GM23338 (cell line): Measurements from ENCODE around the gene AEN. TPM values are rescaled to one million over a fixed set of nuclear protein-coding genes. Genes with fewer than 3 reads are reported as not detected.

Experiments used
- ATAC-seq: fragments of 200-7000 bp; cut with Tn5 transposase; 3 replicates; pipeline ENCODE4 v1.9.1; 2020
- DNase-seq: peaks from one replicate; pipeline ENCODE4 v3.0.0-alpha.2; 2015; ENCODE audit warnings: low spot score
- H2AFZ ChIP-seq: fragments of 200-600 bp; sonication (generic); 2 replicates; pipeline ENCODE4 v1.8.0; 2016; ENCODE audit warnings: antibody characterized with exemption, mild to moderate bottlenecking, moderate library complexity
- H3F3A ChIP-seq: fragments of 200-600 bp; sonication (generic); replicated peaks from 2 replicates; pipeline ENCODE4 v1.8.0; 2017; ENCODE audit warnings: antibody characterized with exemption, mixed run types, low read depth
- H3K27ac ChIP-seq: fragments of 200-600 bp; sonication (generic); 2 replicates; pipeline ENCODE4 v1.6.1; 2016; ENCODE audit warnings: low read depth
- H3K27me3 ChIP-seq: fragments of 200-600 bp; sonication (generic); 2 replicates; pipeline ENCODE4 v1.8.0; 2016; ENCODE audit warnings: mild to moderate bottlenecking, mixed run types, moderate library complexity; ENCODE audit not compliant: insufficient read depth
- H3K36me3 ChIP-seq: fragments of 200-600 bp; sonication (generic); 2 replicates; pipeline ENCODE4 v1.8.0; 2016; ENCODE audit warnings: mild to moderate bottlenecking; ENCODE audit not compliant: insufficient read depth
- H3K4me1 ChIP-seq: fragments of 200-600 bp; sonication (generic); 2 replicates; pipeline ENCODE4 v1.8.0; 2016; ENCODE audit warnings: mild to moderate bottlenecking, moderate library complexity; ENCODE audit not compliant: insufficient read depth
- H3K4me2 ChIP-seq: fragments of 200-600 bp; sonication (generic); 2 replicates; pipeline ENCODE4 v1.7.1; 2017; ENCODE audit warnings: mixed run types
- H3K4me3 ChIP-seq: fragments of 200-600 bp; sonication (generic); 2 replicates; pipeline ENCODE4 v1.6.1; 2016; ENCODE audit warnings: mixed run types
- H3K79me2 ChIP-seq: fragments of 200-600 bp; sonication (generic); replicated peaks from 2 replicates; pipeline ENCODE4 v1.8.0; 2017; ENCODE audit warnings: mild to moderate bottlenecking; ENCODE audit not compliant: insufficient read depth
- H3K9me2 ChIP-seq: fragments of 200-600 bp; sonication (generic); 2 replicates; pipeline ENCODE4 v1.8.0; 2017; ENCODE audit not compliant: insufficient read depth
- H4K20me1 ChIP-seq: fragments of 200-600 bp; sonication (generic); replicated peaks from 2 replicates; pipeline ENCODE4 v1.8.0; 2017; ENCODE audit warnings: mild to moderate bottlenecking; ENCODE audit not compliant: insufficient read depth
- H3K27ac Mint-ChIP-seq: 2 replicates; pipeline ENCODE4 v1.8.0; 2020; ENCODE audit warnings: inconsistent platforms, mild to moderate bottlenecking, moderate library complexity, mixed read lengths
- H3K27me3 Mint-ChIP-seq: 3 replicates; pipeline ENCODE4 v1.8.0; 2022; ENCODE audit warnings: low read depth, mild to moderate bottlenecking, moderate library complexity, mixed read lengths, inconsistent platforms; ENCODE audit not compliant: insufficient read depth, poor library complexity
- H3K36me3 Mint-ChIP-seq: 3 replicates; pipeline ENCODE4 v1.8.0; 2021; ENCODE audit warnings: low read depth, mild to moderate bottlenecking, inconsistent platforms, moderate library complexity, mixed read lengths
- H3K4me1 Mint-ChIP-seq: 3 replicates; pipeline ENCODE4 v1.8.0; 2020; ENCODE audit warnings: mild to moderate bottlenecking, inconsistent platforms, mixed read lengths
- H3K4me3 Mint-ChIP-seq: 3 replicates; pipeline ENCODE4 v1.8.0; 2021; ENCODE audit warnings: moderate library complexity, mild to moderate bottlenecking, inconsistent platforms, mixed read lengths
- H3K9me3 Mint-ChIP-seq: 3 replicates; pipeline ENCODE4 v1.8.0; 2020; ENCODE audit warnings: moderate library complexity, mild to moderate bottlenecking, inconsistent platforms, mixed read lengths
- EZH2 ChIP-seq: fragments of 200-600 bp; sonication (generic); IDR thresholded peaks from one replicate; pipeline ENCODE4 v1.8.0; 2017; ENCODE audit warnings: antibody characterized with exemption, mild to moderate bottlenecking, low read depth; ENCODE audit not compliant: unreplicated experiment
- EZH2phosphoT487 ChIP-seq: fragments of 200-600 bp; sonication (generic); IDR thresholded peaks from one replicate; pipeline ENCODE4 v1.8.1; 2018; ENCODE audit warnings: antibody characterized with exemption; ENCODE audit not compliant: unreplicated experiment
- JUNB ChIP-seq: IDR thresholded peaks from one replicate; pipeline ENCODE4 v1.6.1; 2016; ENCODE audit warnings: antibody characterized with exemption; ENCODE audit not compliant: unreplicated experiment
- POLR2AphosphoS5 ChIP-seq: IDR thresholded peaks from 2 replicates; pipeline ENCODE4 v1.6.1; 2016; ENCODE audit warnings: antibody characterized with exemption, low read depth
- STAT1 ChIP-seq: IDR thresholded peaks from one replicate; pipeline ENCODE4 v1.6.1; 2016; ENCODE audit warnings: antibody characterized with exemption; ENCODE audit not compliant: unreplicated experiment
- polyA plus RNA-seq: library from polyadenylated mRNA; unstranded; fragments of >200 nt; fragmentation: Nextera tagmentation; extraction: Ambion mirVana; gene quantifications from 2 replicates; pipeline ENCODE4 v1.2.1, GENCODE V29; 2016
- total RNA-seq: library from RNA; depleted of rRNA; stranded (reverse); fragments of >200 nt; shearing (Covaris generic); gene quantifications from 2 replicates; pipeline ENCODE4 v1.2.3, GENCODE V29; 2014
- TF ChIP-seq, protein P1 (sequence below): fragments of 250-450 bp; sonication (Bioruptor Pico); IDR thresholded peaks from 2 replicates; pipeline ENCODE4 v1.5.0; 2020; ENCODE audit warnings: mild to moderate bottlenecking, moderate library complexity

The AEN gene
- total and polyA plus RNA-seq, 2 experiments from 2014 or later: 82.3 to 220 TPM

DNA sequence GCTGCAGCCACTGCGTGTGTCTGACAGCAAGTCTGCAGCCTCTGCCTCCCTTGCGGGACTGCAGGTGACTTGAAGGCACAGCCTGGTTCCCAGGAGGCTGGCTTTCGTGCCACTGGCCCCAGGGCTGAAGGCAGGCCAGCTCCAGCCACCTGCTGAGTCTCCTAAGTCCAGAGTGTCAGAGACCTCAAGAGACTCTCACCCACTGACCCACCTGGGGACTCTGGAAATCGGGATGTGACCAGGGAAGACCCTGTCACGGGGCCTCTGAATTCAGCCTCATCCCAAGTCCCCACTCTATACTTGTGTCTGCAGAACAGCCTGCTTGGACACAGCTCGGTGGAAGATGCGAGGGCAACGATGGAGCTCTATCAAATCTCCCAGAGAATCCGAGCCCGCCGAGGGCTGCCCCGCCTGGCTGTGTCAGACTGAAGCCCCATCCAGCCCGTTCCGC, 34.0 kb downstream of the AEN start:
- Histone ChIP-seq H3K79me2 (no peaks in the 10 kb centered on the region), H3K4me2 (no peak overlapping the region), H3K27ac (no peak overlapping the region), H2AFZ (no peak overlapping the region), H3F3A (no peaks in the 10 kb centered on the region), H3K36me3 (no peaks in the 10 kb centered on the region), H3K27me3 (no peaks in the 10 kb centered on the region), H3K4me1 (peaks cover 7% of the 10 kb centered on the region; the same call in 1 of the 2 replicates), H4K20me1 (no peaks in the 10 kb centered on the region), H3K9me2 (no peaks in the 10 kb centered on the region), H3K4me3 (no peak overlapping the region)
- H3K36me3 Mint-ChIP-seq: no peaks in the 10 kb centered on the region
- ATAC-seq (no peak), DNase-seq (no peak)
- no peaks in the 10 kb centered on the region for H3K9me3 Mint-ChIP-seq
- H3K27me3 Mint-ChIP-seq: peaks cover 9% of the 10 kb centered on the region
- no peak overlapping the region for H3K27ac Mint-ChIP-seq
- TF ChIP-seq EZH2phosphoT487 (no peak), JUNB (no peak), STAT1 (no peak), EZH2 (no peak), POLR2AphosphoS5 (no peak)
- TF ChIP-seq, protein P1, sequence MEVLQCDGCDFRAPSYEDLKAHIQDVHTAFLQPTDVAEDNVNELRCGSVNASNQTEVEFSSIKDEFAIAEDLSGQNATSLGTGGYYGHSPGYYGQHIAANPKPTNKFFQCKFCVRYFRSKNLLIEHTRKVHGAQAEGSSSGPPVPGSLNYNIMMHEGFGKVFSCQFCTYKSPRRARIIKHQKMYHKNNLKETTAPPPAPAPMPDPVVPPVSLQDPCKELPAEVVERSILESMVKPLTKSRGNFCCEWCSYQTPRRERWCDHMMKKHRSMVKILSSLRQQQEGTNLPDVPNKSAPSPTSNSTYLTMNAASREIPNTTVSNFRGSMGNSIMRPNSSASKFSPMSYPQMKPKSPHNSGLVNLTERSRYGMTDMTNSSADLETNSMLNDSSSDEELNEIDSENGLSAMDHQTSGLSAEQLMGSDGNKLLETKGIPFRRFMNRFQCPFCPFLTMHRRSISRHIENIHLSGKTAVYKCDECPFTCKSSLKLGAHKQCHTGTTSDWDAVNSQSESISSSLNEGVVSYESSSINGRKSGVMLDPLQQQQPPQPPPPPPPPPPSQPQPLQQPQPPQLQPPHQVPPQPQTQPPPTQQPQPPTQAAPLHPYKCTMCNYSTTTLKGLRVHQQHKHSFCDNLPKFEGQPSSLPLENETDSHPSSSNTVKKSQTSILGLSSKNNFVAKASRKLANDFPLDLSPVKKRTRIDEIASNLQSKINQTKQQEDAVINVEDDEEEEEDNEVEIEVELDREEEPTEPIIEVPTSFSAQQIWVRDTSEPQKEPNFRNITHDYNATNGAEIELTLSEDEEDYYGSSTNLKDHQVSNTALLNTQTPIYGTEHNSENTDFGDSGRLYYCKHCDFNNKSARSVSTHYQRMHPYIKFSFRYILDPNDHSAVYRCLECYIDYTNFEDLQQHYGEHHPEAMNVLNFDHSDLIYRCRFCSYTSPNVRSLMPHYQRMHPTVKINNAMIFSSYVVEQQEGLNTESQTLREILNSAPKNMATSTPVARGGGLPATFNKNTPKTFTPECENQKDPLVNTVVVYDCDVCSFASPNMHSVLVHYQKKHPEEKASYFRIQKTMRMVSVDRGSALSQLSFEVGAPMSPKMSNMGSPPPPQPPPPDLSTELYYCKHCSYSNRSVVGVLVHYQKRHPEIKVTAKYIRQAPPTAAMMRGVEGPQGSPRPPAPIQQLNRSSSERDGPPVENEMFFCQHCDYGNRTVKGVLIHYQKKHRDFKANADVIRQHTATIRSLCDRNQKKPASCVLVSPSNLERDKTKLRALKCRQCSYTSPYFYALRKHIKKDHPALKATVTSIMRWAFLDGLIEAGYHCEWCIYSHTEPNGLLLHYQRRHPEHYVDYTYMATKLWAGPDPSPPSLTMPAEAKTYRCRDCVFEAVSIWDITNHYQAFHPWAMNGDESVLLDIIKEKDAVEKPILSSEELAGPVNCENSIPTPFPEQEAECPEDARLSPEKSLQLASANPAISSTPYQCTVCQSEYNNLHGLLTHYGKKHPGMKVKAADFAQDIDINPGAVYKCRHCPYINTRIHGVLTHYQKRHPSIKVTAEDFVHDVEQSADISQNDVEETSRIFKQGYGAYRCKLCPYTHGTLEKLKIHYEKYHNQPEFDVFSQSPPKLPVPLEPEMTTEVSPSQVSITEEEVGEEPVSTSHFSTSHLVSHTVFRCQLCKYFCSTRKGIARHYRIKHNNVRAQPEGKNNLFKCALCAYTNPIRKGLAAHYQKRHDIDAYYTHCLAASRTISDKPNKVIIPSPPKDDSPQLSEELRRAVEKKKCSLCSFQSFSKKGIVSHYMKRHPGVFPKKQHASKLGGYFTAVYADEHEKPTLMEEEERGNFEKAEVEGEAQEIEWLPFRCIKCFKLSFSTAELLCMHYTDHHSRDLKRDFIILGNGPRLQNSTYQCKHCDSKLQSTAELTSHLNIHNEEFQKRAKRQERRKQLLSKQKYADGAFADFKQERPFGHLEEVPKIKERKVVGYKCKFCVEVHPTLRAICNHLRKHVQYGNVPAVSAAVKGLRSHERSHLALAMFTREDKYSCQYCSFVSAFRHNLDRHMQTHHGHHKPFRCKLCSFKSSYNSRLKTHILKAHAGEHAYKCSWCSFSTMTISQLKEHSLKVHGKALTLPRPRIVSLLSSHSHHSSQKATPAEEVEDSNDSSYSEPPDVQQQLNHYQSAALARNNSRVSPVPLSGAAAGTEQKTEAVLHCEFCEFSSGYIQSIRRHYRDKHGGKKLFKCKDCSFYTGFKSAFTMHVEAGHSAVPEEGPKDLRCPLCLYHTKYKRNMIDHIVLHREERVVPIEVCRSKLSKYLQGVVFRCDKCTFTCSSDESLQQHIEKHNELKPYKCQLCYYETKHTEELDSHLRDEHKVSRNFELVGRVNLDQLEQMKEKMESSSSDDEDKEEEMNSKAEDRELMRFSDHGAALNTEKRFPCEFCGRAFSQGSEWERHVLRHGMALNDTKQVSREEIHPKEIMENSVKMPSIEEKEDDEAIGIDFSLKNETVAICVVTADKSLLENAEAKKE (CRISPR knock-in tag): no peak
- H3K4me3 Mint-ChIP-seq: no peak overlapping the region
- H3K4me1 Mint-ChIP-seq: peaks cover 26% of the 10 kb centered on the region
